Body of pancreas (tissue), 4 donors: ENCODE data around the gene SLC6A3. TPM values are rescaled to one million over a fixed set of nuclear protein-coding genes. Genes with fewer than 3 reads are reported as not detected.

Source experiments
- ATAC-seq: fragments of 150-250 bp; one replicate; pipeline ENCODE4 v1.9.1; 2016
- DNase-seq, 4 donors: peaks; one replicate each; pipeline ENCODE4 v3.0.0-alpha.2; 2019
- H3K27ac ChIP-seq, 4 donors: fragments of 200-600 bp; sonication (generic); 1 replicate in 3 of 4; 2 replicates in 1 of 4; pipeline versions ENCODE4 v1.5.1 to v1.6.1; 2016 to 2019; ENCODE audit warnings: mild to moderate bottlenecking in 1 of 4, mixed read lengths in 1 of 4, moderate library complexity in 1 of 4
- H3K27me3 ChIP-seq, 2 donors: fragments of 200-600 bp; sonication (generic); one replicate each; pipeline ENCODE4 v1.6.0; 2016; ENCODE audit warnings: mild to moderate bottlenecking in 1 of 2
- H3K36me3 ChIP-seq, 2 donors: fragments of 200-600 bp; sonication (generic); replicated peaks in 1 of 2; 2 replicates each; pipeline ENCODE4 v1.5.1; 2016; ENCODE audit warnings: low read depth in 2 of 2; ENCODE audit not compliant: insufficient read depth in 1 of 2
- H3K4me1 ChIP-seq: fragments of 200-600 bp; sonication (generic); one replicate; pipeline ENCODE4 v1.6.0; 2016
- H3K4me3 ChIP-seq, 2 donors: fragments of 200-600 bp; sonication (generic); 1 replicate in 1 of 2; 2 replicates in 1 of 2; pipeline ENCODE4 v1.5.1; 2016 to 2019
- H3K9me3 ChIP-seq, 3 donors: fragments of 200-600 bp; sonication (generic); 1 replicate in 2 of 3; 2 replicates in 1 of 3; pipeline ENCODE4 v1.5.1; 2016
- CTCF ChIP-seq, 7 experiments: fragments of 450-650 bp in 4 of 7; fragments of 200-600 bp in 3 of 7; sonication (generic) in 3 of 7; IDR thresholded peaks; one replicate each; pipeline ENCODE4 v1.5.1; 2016 to 2019; ENCODE audit warnings: antibody characterized with exemption in 7 of 7
- POLR2A ChIP-seq, 3 donors: fragments of 450-650 bp; IDR thresholded peaks; one replicate each; pipeline ENCODE4 v1.6.1; 2016; ENCODE audit warnings: antibody characterized with exemption in 3 of 3, mild to moderate bottlenecking in 2 of 3
- WGBS, 2 donors: methylation state at CpG; one replicate each; pipeline ENCODE4 v1.1.5; 2017; 5-methylcytosine and 5-hydroxymethylcytosine counted together
- intact Hi-C: fragments of 100-400 bp; cut with DNase I; formaldehyde crosslinking; loops from one replicate; pipeline ENCODE4 v1.15.1; 2023
- total RNA-seq, 2 donors: library from RNA; depleted of rRNA; stranded (reverse); fragments of >200 nt; gene quantifications; one replicate each; pipeline ENCODE4 v1.1.0, GENCODE V29; 2016

Gene SLC6A3
- total RNA-seq, 2 donors from 2014 or later: not detected

GRCh38 chr5:1347571-1347970 is 97.7 kb downstream of the SLC6A3 start:
- TF ChIP-seq CTCF (IDR thresholded peaks at IDR 0.05): no peak
- TF ChIP-seq POLR2A (IDR thresholded peaks at IDR 0.05): no peak
- ATAC-seq (no peak), DNase-seq (no peak)
- H3K27me3 ChIP-seq: no peaks in the 10 kb centered on the region
- H3K4me3 ChIP-seq: no peak overlapping the region
- no peak overlapping the region for H3K27ac ChIP-seq
- H3K4me1 ChIP-seq: peaks cover 23% of the 10 kb centered on the region
- H3K9me3 ChIP-seq: no peaks in the 10 kb centered on the region
- intact Hi-C loops: no loop called here
- H3K36me3 ChIP-seq: no peaks in the 10 kb centered on the region
- 63 to 75% methylated on average over 7 to 10 of the region's 10 CpGs for WGBS, 2 donors

GRCh38 chr5:1346627-1347440 is 98.4 kb downstream of the SLC6A3 start:
- Histone ChIP-seq H3K27me3 (no peaks in the 10 kb centered on the region), H3K9me3 (no peaks in the 10 kb centered on the region), H3K27ac (no peak overlapping the region), H3K36me3 (peaks cover 0 to 2% of the 10 kb centered on the region in 2 donors), H3K4me1 (peaks cover 23% of the 10 kb centered on the region), H3K4me3 (no peak overlapping the region)
- TF ChIP-seq CTCF (IDR thresholded peaks at IDR 0.05) (no peak), POLR2A (IDR thresholded peaks at IDR 0.05) (no peak)
- DNase-seq (peak in 1 of 4 donors; percentile 9), ATAC-seq (no peak)
- intact Hi-C loops: no loop called here
- 75 to 87% methylated on average over 17 to 19 of the region's 21 CpGs for WGBS, 2 donors

- peaks cover 23% of the 10 kb centered on the region for H3K4me1 ChIP-seq
- intact Hi-C loops: no loop called here
- no peak for ATAC-seq
- peaks cover 0 to 10% of the 10 kb centered on the region in 2 donors for H3K36me3 ChIP-seq
- no peaks in the 10 kb centered on the region for H3K9me3 ChIP-seq
- no peaks in the 10 kb centered on the region for H3K27me3 ChIP-seq
- no peak overlapping the region for H3K27ac ChIP-seq
- TF ChIP-seq CTCF (IDR thresholded peaks at IDR 0.05): no peak
- no peak for TF ChIP-seq POLR2A (IDR thresholded peaks at IDR 0.05)
- WGBS, 2 donors: 64 to 66% methylated on average over 21 to 27 of the region's 27 CpGs
- DNase-seq: peak in 1 of 4 donors; percentile 10
- no peak overlapping the region for H3K4me3 ChIP-seq
Measured at GRCh38 chr5:1345876-1346626, 99.2 kb downstream of the SLC6A3 start.

- WGBS, 2 donors: 0 to 2% methylated on average over 6 to 69 of the region's 87 CpGs
- peak; percentile 95 for ATAC-seq
- Histone ChIP-seq H3K9me3 (no peaks in the 10 kb centered on the region), H3K27ac (peak within 1 kb of the TSS; percentile 68 to 89 (median 82)), H3K4me1 (peaks cover 23% of the 10 kb centered on the region), H3K36me3 (peaks cover 0 to 16% of the 10 kb centered on the region in 2 donors), H3K27me3 (no peaks in the 10 kb centered on the region), H3K4me3 (peak within 1 kb of the TSS; percentile 80 to 89)
- intact Hi-C loops: no loop called here
- peak; percentile 87 to 90 (median 88) for DNase-seq
- TF ChIP-seq CTCF (IDR thresholded peaks at IDR 0.05) (peak in 3 of 7 experiments; percentile 5 to 45 (median 44)), POLR2A (IDR thresholded peaks at IDR 0.05) (peak; percentile 73 to 82 (median 77))
Measured at GRCh38 chr5:1344975-1345838, 100.0 kb downstream of the SLC6A3 start, which contains the start of gene CLPTM1L. CLPTM1L (minus strand) TSS chr5:1345099; CDS start chr5:1344841, 258 bp downstream.
